Astrocyte (in vitro differentiated cells and primary cell): Measurements from ENCODE around the gene NEK7. TPM values are rescaled to one million over a fixed set of nuclear protein-coding genes. Genes with fewer than 3 reads are reported as not detected.
A peak's percentile ranks its signal among the peaks of the same experiment; 100 is the strongest.

Experiments
- DNase-seq: peaks from one replicate; pipeline ENCODE4 v3.0.0-alpha.2; 2010; ENCODE audit warnings: low read depth
- FAIRE-seq: peaks from 2 replicates; lab custom pipeline; 2011; peaks lifted over from hg19 to GRCh38; lab: Jason Lieb, UNC
- H2AFZ ChIP-seq: 2 replicates; pipeline ENCODE4 v1.6.0; 2012; ENCODE audit warnings: low read depth, low read length, inconsistent platforms
- H3K27ac ChIP-seq: 2 replicates; pipeline ENCODE4 v1.5.1; 2011; ENCODE audit warnings: low read depth, low read length, inconsistent platforms
- H3K27me3 ChIP-seq: 2 replicates; pipeline ENCODE4 v1.6.0; 2011; ENCODE audit warnings: low read length, inconsistent platforms; ENCODE audit not compliant: insufficient read depth
- H3K36me3 ChIP-seq: 2 replicates; pipeline ENCODE4 v1.5.1; 2011; ENCODE audit warnings: low read length, inconsistent platforms; ENCODE audit not compliant: insufficient read depth
- H3K4me1 ChIP-seq: 2 replicates; pipeline ENCODE4 v1.5.1; 2011; ENCODE audit warnings: low read length, inconsistent platforms; ENCODE audit not compliant: insufficient read depth
- H3K4me2 ChIP-seq: 2 replicates; pipeline ENCODE4 v1.6.0; 2012; ENCODE audit warnings: low read length, inconsistent platforms
- H3K4me3 ChIP-seq: 2 replicates; pipeline ENCODE4 v1.5.1; 2011; ENCODE audit warnings: low read depth, mild to moderate bottlenecking, low read length, inconsistent platforms; ENCODE audit not compliant: insufficient read depth
- H3K79me2 ChIP-seq: 2 replicates; pipeline ENCODE4 v1.6.0; 2012; ENCODE audit warnings: mild to moderate bottlenecking, low read length, inconsistent platforms; ENCODE audit not compliant: insufficient read depth
- H3K9ac ChIP-seq: 2 replicates; pipeline ENCODE4 v1.6.0; 2012; ENCODE audit warnings: mild to moderate bottlenecking, low read length, inconsistent platforms
- H3K9me3 ChIP-seq: 2 replicates; pipeline ENCODE4 v1.5.1; 2012; ENCODE audit warnings: low read depth, mild to moderate bottlenecking, low read length, inconsistent platforms; ENCODE audit not compliant: insufficient read depth
- H4K20me1 ChIP-seq: 2 replicates; pipeline ENCODE4 v1.6.0; 2012; ENCODE audit warnings: low read length, inconsistent platforms; ENCODE audit not compliant: insufficient read depth
- H3K27ac Mint-ChIP-seq: one replicate; pipeline ENCODE4 v1.8.0; 2021; ENCODE audit warnings: mild to moderate bottlenecking, mixed read lengths; ENCODE audit not compliant: unreplicated experiment
- H3K27me3 Mint-ChIP-seq: one replicate; pipeline ENCODE4 v1.8.0; 2021; ENCODE audit warnings: low read depth, mixed read lengths; ENCODE audit not compliant: unreplicated experiment
- H3K36me3 Mint-ChIP-seq: one replicate; pipeline ENCODE4 v1.8.0; 2021; ENCODE audit warnings: low read depth, mixed read lengths; ENCODE audit not compliant: unreplicated experiment
- H3K4me1 Mint-ChIP-seq: one replicate; pipeline ENCODE4 v1.8.0; 2021; ENCODE audit warnings: low read depth, mixed read lengths; ENCODE audit not compliant: unreplicated experiment
- H3K4me3 Mint-ChIP-seq: one replicate; pipeline ENCODE4 v1.8.0; 2021; ENCODE audit warnings: mild to moderate bottlenecking, moderate library complexity, mixed read lengths; ENCODE audit not compliant: unreplicated experiment
- H3K9me3 Mint-ChIP-seq: one replicate; pipeline ENCODE4 v1.8.0; 2021; ENCODE audit warnings: mild to moderate bottlenecking, mixed read lengths; ENCODE audit not compliant: unreplicated experiment
- EZH2 ChIP-seq: IDR thresholded peaks from 2 replicates; pipeline ENCODE4 v1.6.1; 2012; ENCODE audit warnings: mild to moderate bottlenecking, low read length, inconsistent platforms; ENCODE audit not compliant: insufficient read depth
- total RNA-seq: library from RNA; stranded (reverse); gene quantifications from 2 replicates; pipeline ENCODE4 v1.2.1, GENCODE V29; 2021
- TF ChIP-seq, protein P1 (sequence below): IDR thresholded peaks from 2 replicates; pipeline ENCODE4 v1.5.1; 2011; ENCODE audit warnings: low read depth, mild to moderate bottlenecking, inconsistent platforms, low read length, moderate library complexity; ENCODE audit not compliant: insufficient read depth

NEK7 gene
- total RNA-seq, 1 donor from 2014 or later: 125 TPM

DNA sequence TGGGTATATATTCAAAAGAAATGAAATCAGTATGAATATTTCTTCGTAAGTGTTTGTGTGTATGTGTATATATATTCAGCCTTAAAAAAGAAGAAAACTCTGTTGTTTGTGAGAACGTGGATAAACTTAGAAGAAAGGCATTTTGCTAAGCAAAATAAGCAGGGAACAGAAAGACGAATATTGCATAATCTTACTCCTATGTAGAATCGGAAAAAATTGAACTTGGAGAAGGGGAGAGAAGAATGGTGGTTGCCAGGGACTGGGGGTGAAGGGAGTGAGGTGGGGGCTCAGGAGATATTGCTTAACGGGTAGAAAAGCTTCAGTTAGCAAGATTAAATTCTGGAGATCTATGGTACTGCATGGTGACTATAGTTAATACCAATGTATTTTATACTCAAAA lies 40.3 kb upstream of the NEK7 start:
- Histone ChIP-seq H3K27me3 (no peaks in the 10 kb centered on the region), H2AFZ (no peak overlapping the region), H3K79me2 (no peaks in the 10 kb centered on the region), H3K4me2 (no peak overlapping the region), H3K27ac (no peak overlapping the region), H3K9me3 (no peaks in the 10 kb centered on the region), H3K9ac (no peak overlapping the region), H3K36me3 (no peaks in the 10 kb centered on the region), H4K20me1 (no peaks in the 10 kb centered on the region), H3K4me1 (peaks cover 37% of the 10 kb centered on the region), H3K4me3 (no peak overlapping the region)
- no peak for FAIRE-seq
- DNase-seq: no peak
- H3K36me3 Mint-ChIP-seq: no peaks in the 10 kb centered on the region
- H3K4me3 Mint-ChIP-seq: no peak overlapping the region
- H3K9me3 Mint-ChIP-seq: no peaks in the 10 kb centered on the region
- no peak overlapping the region for H3K27ac Mint-ChIP-seq
- TF ChIP-seq EZH2: no peak
- TF ChIP-seq, protein P1, sequence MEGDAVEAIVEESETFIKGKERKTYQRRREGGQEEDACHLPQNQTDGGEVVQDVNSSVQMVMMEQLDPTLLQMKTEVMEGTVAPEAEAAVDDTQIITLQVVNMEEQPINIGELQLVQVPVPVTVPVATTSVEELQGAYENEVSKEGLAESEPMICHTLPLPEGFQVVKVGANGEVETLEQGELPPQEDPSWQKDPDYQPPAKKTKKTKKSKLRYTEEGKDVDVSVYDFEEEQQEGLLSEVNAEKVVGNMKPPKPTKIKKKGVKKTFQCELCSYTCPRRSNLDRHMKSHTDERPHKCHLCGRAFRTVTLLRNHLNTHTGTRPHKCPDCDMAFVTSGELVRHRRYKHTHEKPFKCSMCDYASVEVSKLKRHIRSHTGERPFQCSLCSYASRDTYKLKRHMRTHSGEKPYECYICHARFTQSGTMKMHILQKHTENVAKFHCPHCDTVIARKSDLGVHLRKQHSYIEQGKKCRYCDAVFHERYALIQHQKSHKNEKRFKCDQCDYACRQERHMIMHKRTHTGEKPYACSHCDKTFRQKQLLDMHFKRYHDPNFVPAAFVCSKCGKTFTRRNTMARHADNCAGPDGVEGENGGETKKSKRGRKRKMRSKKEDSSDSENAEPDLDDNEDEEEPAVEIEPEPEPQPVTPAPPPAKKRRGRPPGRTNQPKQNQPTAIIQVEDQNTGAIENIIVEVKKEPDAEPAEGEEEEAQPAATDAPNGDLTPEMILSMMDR: no peak
- no peaks in the 10 kb centered on the region for H3K4me1 Mint-ChIP-seq
- H3K27me3 Mint-ChIP-seq: no peaks in the 10 kb centered on the region

DNA sequence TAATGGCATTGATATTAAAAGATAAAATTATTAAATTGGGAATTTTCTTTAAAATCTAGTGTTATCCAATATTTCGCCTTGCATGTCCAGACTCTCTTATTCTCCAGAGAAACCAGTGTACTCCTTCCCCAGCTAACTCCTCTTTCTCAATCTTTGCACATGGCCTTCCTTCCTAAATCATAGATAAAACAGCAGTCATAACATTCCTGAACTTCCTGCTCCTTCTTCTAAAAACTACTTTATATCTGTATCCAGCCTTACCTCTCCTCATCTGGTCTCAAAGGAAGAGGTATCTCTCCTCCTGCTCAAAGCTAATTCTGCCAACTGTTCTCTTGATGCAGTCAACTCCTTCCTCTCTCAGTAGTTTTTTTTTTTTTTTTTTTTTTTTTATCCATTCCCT lies 39.5 kb upstream of the NEK7 start:
- no peak overlapping the region for H3K4me3 Mint-ChIP-seq
- no peak overlapping the region for H3K4me3 ChIP-seq
- H3K4me2 ChIP-seq: no peak overlapping the region
- no peaks in the 10 kb centered on the region for H3K36me3 Mint-ChIP-seq
- no peaks in the 10 kb centered on the region for H3K79me2 ChIP-seq
- H3K27me3 ChIP-seq: no peaks in the 10 kb centered on the region
- H3K9me3 ChIP-seq: no peaks in the 10 kb centered on the region
- peaks cover 39% of the 10 kb centered on the region for H3K4me1 ChIP-seq
- H3K36me3 ChIP-seq: no peaks in the 10 kb centered on the region
- DNase-seq (no peak), FAIRE-seq (no peak)
- H3K4me1 Mint-ChIP-seq: no peaks in the 10 kb centered on the region
- TF ChIP-seq, protein P1: no peak
- TF ChIP-seq EZH2: no peak
- no peaks in the 10 kb centered on the region for H3K27me3 Mint-ChIP-seq
- peak overlapping the region; percentile 93 for H3K27ac ChIP-seq
- no peak overlapping the region for H3K27ac Mint-ChIP-seq
- peak overlapping the region; percentile 45 for H2AFZ ChIP-seq
- H3K9me3 Mint-ChIP-seq: no peaks in the 10 kb centered on the region
- H3K9ac ChIP-seq: peak overlapping the region; percentile 47
- H4K20me1 ChIP-seq: no peaks in the 10 kb centered on the region

DNA sequence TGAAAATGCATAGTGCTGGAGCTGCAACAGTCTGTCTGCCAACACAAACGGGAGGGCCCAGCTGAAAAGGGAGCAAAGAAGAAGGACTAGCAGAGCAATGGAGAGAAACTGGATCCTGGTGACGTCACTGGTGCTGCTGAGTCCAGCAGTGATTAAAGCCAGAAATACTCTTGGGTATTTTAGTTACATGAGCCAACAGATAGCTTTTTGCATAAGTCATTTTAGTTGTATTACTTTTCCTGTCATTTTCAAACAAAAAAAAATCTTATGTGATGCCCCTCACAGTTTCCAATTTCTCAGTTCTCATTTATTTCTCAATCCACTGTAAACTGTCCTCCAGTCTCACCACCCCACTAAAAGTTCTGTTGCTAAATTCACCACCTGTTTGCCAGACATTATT lies 38.7 kb upstream of the NEK7 start:
- TF ChIP-seq, protein P1: no peak
- no peak for TF ChIP-seq EZH2
- H3K27ac ChIP-seq: peak overlapping the region; percentile 93
- H4K20me1 ChIP-seq: no peaks in the 10 kb centered on the region
- H3K79me2 ChIP-seq: no peaks in the 10 kb centered on the region
- H2AFZ ChIP-seq: no peak overlapping the region
- peak overlapping the region; percentile 35 for H3K4me2 ChIP-seq
- H3K4me1 ChIP-seq: peaks cover 48% of the 10 kb centered on the region
- Mint-ChIP-seq H3K36me3 (no peaks in the 10 kb centered on the region), H3K9me3 (no peaks in the 10 kb centered on the region), H3K4me1 (peaks cover 5% of the 10 kb centered on the region), H3K27me3 (no peaks in the 10 kb centered on the region), H3K4me3 (no peak overlapping the region), H3K27ac (no peak overlapping the region)
- FAIRE-seq: peak; percentile 89
- H3K4me3 ChIP-seq: no peak overlapping the region
- no peaks in the 10 kb centered on the region for H3K9me3 ChIP-seq
- H3K36me3 ChIP-seq: no peaks in the 10 kb centered on the region
- DNase-seq: peak; percentile 98
- peak overlapping the region; percentile 47 for H3K9ac ChIP-seq
- no peaks in the 10 kb centered on the region for H3K27me3 ChIP-seq
